Gastrocnemius medialis (tissue), 4 donors: ENCODE data around the gene SQOR. TPM values are rescaled to one million over a fixed set of nuclear protein-coding genes. Genes with fewer than 3 reads are reported as not detected.

Experiments used
- ATAC-seq, 2 donors: fragments of 150-250 bp; one replicate each; pipeline ENCODE4 v1.9.1; 2016
- DNase-seq, 2 donors: peaks; one replicate each; pipeline ENCODE4 v3.0.0-alpha.2; 2019
- H3K27ac ChIP-seq, 4 donors: fragments of 200-600 bp; sonication (generic); 1 replicate in 1 of 4; 2 replicates in 3 of 4; pipeline ENCODE4 v1.5.1; 2016 to 2018; ENCODE audit warnings: mild to moderate bottlenecking in 2 of 4, moderate library complexity in 1 of 4
- H3K27me3 ChIP-seq, 3 donors: fragments of 200-600 bp; sonication (generic) in 2 of 3; 1 replicate in 1 of 3; 2 replicates in 2 of 3; pipeline versions ENCODE4 v1.5.1 to v1.6.0; 2016 to 2019; ENCODE audit warnings: mild to moderate bottlenecking in 1 of 3, moderate library complexity in 1 of 3
- H3K36me3 ChIP-seq, 2 donors: fragments of 200-600 bp; sonication (generic) in 1 of 2; one replicate each; pipeline ENCODE4 v1.5.1; 2017 to 2018
- H3K4me1 ChIP-seq, 2 donors: fragments of 200-600 bp; sonication (generic) in 1 of 2; one replicate each; pipeline ENCODE4 v1.5.1; 2016 to 2017; ENCODE audit warnings: mild to moderate bottlenecking in 2 of 2
- H3K4me3 ChIP-seq, 4 donors: fragments of 200-600 bp; sonication (generic) in 3 of 4; 1 replicate in 1 of 4; 2 replicates in 3 of 4; pipeline ENCODE4 v1.5.1; 2016 to 2019; ENCODE audit warnings: mild to moderate bottlenecking in 2 of 4
- H3K9me3 ChIP-seq, 3 donors: fragments of 200-600 bp; sonication (generic) in 2 of 3; 1 replicate in 1 of 3; 2 replicates in 2 of 3; pipeline ENCODE4 v1.5.1; 2016 to 2019
- CTCF ChIP-seq, 5 experiments: fragments of 450-650 bp in 3 of 5; fragments of 200-600 bp in 2 of 5; sonication (generic) in 2 of 5; IDR thresholded peaks in 4 of 5; conservative IDR thresholded peaks in 1 of 5; 1 replicate in 4 of 5; 2 replicates in 1 of 5; pipeline ENCODE4 v1.5.1; 2016 to 2019; ENCODE audit warnings: antibody characterized with exemption in 5 of 5, mild to moderate bottlenecking in 3 of 5, moderate library complexity in 3 of 5
- POLR2A ChIP-seq, 2 donors: fragments of 450-650 bp; IDR thresholded peaks; one replicate each; pipeline ENCODE4 v1.6.1; 2017; ENCODE audit warnings: antibody characterized with exemption in 2 of 2, mild to moderate bottlenecking in 2 of 2, moderate library complexity in 2 of 2
- in situ Hi-C, 4 donors: fragments of 200-750 bp; cut with MboI; loops; one replicate each; pipeline versions ENCODE4 v1.15.0 to v1.8.0; 2017; ENCODE audit warnings: low sequenced_read_pairs in 4 of 4
- intact Hi-C: fragments of 100-400 bp; cut with DNase I; formaldehyde crosslinking; loops from one replicate; pipeline ENCODE4 v1.15.1; 2023; ENCODE audit warnings: low total_unique reads
- total RNA-seq, 4 donors: library from RNA; depleted of rRNA; stranded (reverse); fragments of >200 nt; gene quantifications; one replicate each; pipeline versions ENCODE4 v1.1.0 to v1.2.3, GENCODE V29; 2016

The SQOR gene
- total RNA-seq, 4 donors from 2014 or later: 140 to 194 (median 164) TPM

GRCh38 chr15:45668386-45668785 lies 33.6 kb downstream of the SQOR start:
- Histone ChIP-seq H3K9me3 (no peaks in the 10 kb centered on the region), H3K27ac (no peak overlapping the region), H3K36me3 (peaks cover 0 to 55% of the 10 kb centered on the region in 2 donors), H3K4me3 (no peak overlapping the region), H3K4me1 (peaks cover 0 to 8% of the 10 kb centered on the region in 2 donors), H3K27me3 (no peaks in the 10 kb centered on the region)
- ATAC-seq (no peak), DNase-seq (no peak)
- intact Hi-C loops (no loop called here), in situ Hi-C loops (no loop called here)
- TF ChIP-seq CTCF (IDR thresholded peaks at IDR 0.05 in 4 of 5, conservative IDR thresholded peaks at IDR 0.05 in 1 of 5): no peak
- no peak for TF ChIP-seq POLR2A (IDR thresholded peaks at IDR 0.05)

- H3K27ac ChIP-seq: no peak overlapping the region
- no peak for DNase-seq
- no peak overlapping the region for H3K4me3 ChIP-seq
- no peak for TF ChIP-seq POLR2A (IDR thresholded peaks at IDR 0.05)
- no peak for TF ChIP-seq CTCF (IDR thresholded peaks at IDR 0.05 in 4 of 5, conservative IDR thresholded peaks at IDR 0.05 in 1 of 5)
- no peaks in the 10 kb centered on the region for H3K9me3 ChIP-seq
- H3K27me3 ChIP-seq: no peaks in the 10 kb centered on the region
- in situ Hi-C loops (no loop called here), intact Hi-C loops (no loop called here)
- H3K4me1 ChIP-seq: peaks cover 0 to under 1% of the 10 kb centered on the region in 2 donors
- no peak for ATAC-seq
- peaks cover 0 to 62% of the 10 kb centered on the region in 2 donors for H3K36me3 ChIP-seq
These were observed 34.6 kb downstream of the SQOR start for GRCh38 chr15:45669422-45669821.

- Histone ChIP-seq H3K36me3 (peaks cover 0 to 63% of the 10 kb centered on the region in 2 donors), H3K27me3 (no peaks in the 10 kb centered on the region), H3K9me3 (no peaks in the 10 kb centered on the region), H3K27ac (no peak overlapping the region), H3K4me3 (no peak overlapping the region), H3K4me1 (no peaks in the 10 kb centered on the region)
- intact Hi-C loops (no loop called here), in situ Hi-C loops (no loop called here)
- no peak for TF ChIP-seq CTCF (IDR thresholded peaks at IDR 0.05 in 4 of 5, conservative IDR thresholded peaks at IDR 0.05 in 1 of 5)
- TF ChIP-seq POLR2A (IDR thresholded peaks at IDR 0.05): no peak
- DNase-seq (no peak), ATAC-seq (no peak)
These were observed 35.3 kb downstream of the SQOR start for GRCh38 chr15:45670091-45670490.

- H3K9me3 ChIP-seq: no peaks in the 10 kb centered on the region
- H3K27ac ChIP-seq: no peak overlapping the region
- ATAC-seq: no peak
- TF ChIP-seq CTCF (IDR thresholded peaks at IDR 0.05 in 4 of 5, conservative IDR thresholded peaks at IDR 0.05 in 1 of 5): no peak
- TF ChIP-seq POLR2A (IDR thresholded peaks at IDR 0.05): no peak
- no peaks in the 10 kb centered on the region for H3K27me3 ChIP-seq
- no peak for DNase-seq
- in situ Hi-C loops: no loop called here
- no peak overlapping the region for H3K4me3 ChIP-seq
- H3K36me3 ChIP-seq: peaks cover 0 to 66% of the 10 kb centered on the region in 2 donors
- H3K4me1 ChIP-seq: no peaks in the 10 kb centered on the region
- intact Hi-C loops: no loop called here
These were observed 35.7 kb downstream of the SQOR start for GRCh38 chr15:45670511-45670910.

GRCh38 chr15:45674677-45675076 lies 39.8 kb downstream of the SQOR start:
- Histone ChIP-seq H3K9me3 (no peaks in the 10 kb centered on the region), H3K4me1 (no peaks in the 10 kb centered on the region), H3K36me3 (peaks cover 0 to 91% of the 10 kb centered on the region in 2 donors), H3K27ac (no peak overlapping the region), H3K4me3 (no peak overlapping the region), H3K27me3 (no peaks in the 10 kb centered on the region)
- no peak for ATAC-seq
- no peak for TF ChIP-seq CTCF (IDR thresholded peaks at IDR 0.05 in 4 of 5, conservative IDR thresholded peaks at IDR 0.05 in 1 of 5)
- no peak for TF ChIP-seq POLR2A (IDR thresholded peaks at IDR 0.05)
- in situ Hi-C loops (no loop called here), intact Hi-C loops (no loop called here)
- no peak for DNase-seq
